HTERT RPE-1 (cell line): ENCODE measurements around the gene PNP.
"Not testable (repeated sequence)": the region's sequence is repeated elsewhere in the genome, so short reads cannot be mapped to it uniquely, and the experiment has no call there.

Source experiments
- in situ Hi-C: fragments of 300-500 bp; cut with MboI; formaldehyde crosslinking; loops from 4 replicates; pipeline ENCODE4 v1.14.3; 2020; ENCODE audit warnings: low sequenced_read_pairs

Gene PNP

GRCh38 chr14:20489093-20489994 is 20.1 kb downstream of the PNP start:
- in situ Hi-C loops, result no loop called here

- in situ Hi-C loops, result no loop called here
These were observed 21.4 kb downstream of the PNP start for GRCh38 chr14:20490563-20490962.

- in situ Hi-C loops, result no loop called here
These were observed 23.3 kb downstream of the PNP start for GRCh38 chr14:20492486-20492885.

- in situ Hi-C loops, result no loop called here
These were observed 24.4 kb downstream of the PNP start for GRCh38 chr14:20493634-20494033.

- in situ Hi-C loops, result no loop called here
These were observed 25.9 kb downstream of the PNP start for GRCh38 chr14:20494935-20495766.

- in situ Hi-C loops, result no loop called here
These were observed 29.4 kb downstream of the PNP start for GRCh38 chr14:20498622-20499021.

GRCh38 chr14:20499108-20499507 is 29.9 kb downstream of the PNP start:
- in situ Hi-C loops, result no loop called here

- in situ Hi-C loops, result no loop called here
These were observed 30.7 kb downstream of the PNP start for GRCh38 chr14:20499881-20500280.

- in situ Hi-C loops, result no loop called here
These were observed 32.1 kb downstream of the PNP start for GRCh38 chr14:20501346-20501745.

GRCh38 chr14:20503898-20504297 is 34.7 kb downstream of the PNP start:
- in situ Hi-C loops, result no loop called here

GRCh38 chr14:20506276-20506675 is 37.1 kb downstream of the PNP start:
- in situ Hi-C loops, result not testable (repeated sequence)

- in situ Hi-C loops, result not testable (repeated sequence)
These were observed 37.5 kb downstream of the PNP start for GRCh38 chr14:20506752-20507151.

GRCh38 chr14:20507537-20507936 is 38.3 kb downstream of the PNP start:
- in situ Hi-C loops, result not testable (repeated sequence)

- in situ Hi-C loops, result no loop called here
These were observed 39.2 kb downstream of the PNP start for GRCh38 chr14:20508367-20508766.

- in situ Hi-C loops, result no loop called here
These were observed 43.1 kb downstream of the PNP start for GRCh38 chr14:20512177-20512905.

GRCh38 chr14:20515846-20516245 is 46.6 kb downstream of the PNP start:
- in situ Hi-C loops, result no loop called here

- in situ Hi-C loops, result no loop called here
These were observed 47.7 kb downstream of the PNP start for GRCh38 chr14:20516921-20517320.

GRCh38 chr14:20522332-20522731 is 53.1 kb downstream of the PNP start:
- in situ Hi-C loops, result no loop called here

- in situ Hi-C loops, result no loop called here
These were observed 54.8 kb downstream of the PNP start for GRCh38 chr14:20524027-20524426.
